NCI-H1694 treated with DMSO at 0.1 percent for 48 hours (cell line): Measurements from ENCODE around the gene POLR3C.
A peak's percentile ranks its signal among the peaks of the same experiment; 100 is the strongest.
"Not testable (repeated sequence)": the region's sequence is repeated elsewhere in the genome, so short reads cannot be mapped to it uniquely, and the experiment has no call there.

Source experiments
- DNase-seq: peaks from one replicate; lab custom pipeline; 2025; lab: John Stamatoyannopoulos, UW

Gene POLR3C

GRCh38 chr1:145822779-145823331 is 1.1 kb upstream of the POLR3C start:
- not testable (repeated sequence) for DNase-seq

GRCh38 chr1:145824499-145824842 is 471 bp downstream of the POLR3C start:
- no peak for DNase-seq

GRCh38 chr1:145826030-145826429 is 2.0 kb downstream of the POLR3C start:
- no peak for DNase-seq

GRCh38 chr1:145827966-145828365 is 4.0 kb downstream of the POLR3C start:
- no peak for DNase-seq

- DNase-seq: no peak
Observed at GRCh38 chr1:145828367-145829026, 4.5 kb downstream of the POLR3C start.

- DNase-seq: not testable (repeated sequence)
Observed at GRCh38 chr1:145830810-145831209, 6.8 kb downstream of the POLR3C start.

GRCh38 chr1:145837656-145838055 is 13.7 kb downstream of the POLR3C start:
- DNase-seq: no peak

- DNase-seq: no peak
Observed at GRCh38 chr1:145843031-145843430, 19.0 kb downstream of the POLR3C start.

- peak; percentile 78 for DNase-seq
Observed at GRCh38 chr1:145845144-145845513, 21.1 kb downstream of the POLR3C start.

- peak; percentile 78 for DNase-seq
Observed at GRCh38 chr1:145845514-145846161, 21.6 kb downstream of the POLR3C start, which contains the start of gene NUDT17. NUDT17 (plus strand) TSS chr1:145845630; CDS start chr1:145845641, 11 bp downstream.

- peak; percentile 11 for DNase-seq
Observed at GRCh38 chr1:145846201-145846612, 22.2 kb downstream of the POLR3C start.

- DNase-seq: no peak
Observed at GRCh38 chr1:145847827-145848226, 23.8 kb downstream of the POLR3C start.

- no peak for DNase-seq
Observed at GRCh38 chr1:145849356-145850160, 25.6 kb downstream of the POLR3C start.

GRCh38 chr1:145855426-145855948 is 31.5 kb downstream of the POLR3C start:
- DNase-seq: no peak

GRCh38 chr1:145857170-145857569 is 33.2 kb downstream of the POLR3C start:
- no peak for DNase-seq

GRCh38 chr1:145858238-145858900 is 34.4 kb downstream of the POLR3C start:
- peak; percentile 76 for DNase-seq

- DNase-seq: peak; percentile 76
Observed at GRCh38 chr1:145858901-145859490, 35.0 kb downstream of the POLR3C start, which contains the start of gene PIAS3. PIAS3 (minus strand) TSS chr1:145859081; CDS start chr1:145858990, 91 bp downstream.

GRCh38 chr1:145859491-145860023 is 35.6 kb downstream of the POLR3C start:
- DNase-seq: peak; percentile 63

- no peak for DNase-seq
Observed at GRCh38 chr1:145863282-145864018, 39.5 kb downstream of the POLR3C start.

- no peak for DNase-seq
Observed at GRCh38 chr1:145868232-145868631, 44.2 kb downstream of the POLR3C start.
